GM23338 (cell line): ENCODE results near the gene SESN3. TPM values are rescaled to one million over a fixed set of nuclear protein-coding genes. Genes with fewer than 3 reads are reported as not detected.
"Not testable (repeated sequence)": the region's sequence is repeated elsewhere in the genome, so short reads cannot be mapped to it uniquely, and the experiment has no call there.

Experiments
- ATAC-seq: fragments of 200-7000 bp; cut with Tn5 transposase; 3 replicates; pipeline ENCODE4 v1.9.1; 2020
- DNase-seq: peaks from one replicate; pipeline ENCODE4 v3.0.0-alpha.2; 2015; ENCODE audit warnings: low spot score
- H2AFZ ChIP-seq: fragments of 200-600 bp; sonication (generic); 2 replicates; pipeline ENCODE4 v1.8.0; 2016; ENCODE audit warnings: antibody characterized with exemption, mild to moderate bottlenecking, moderate library complexity
- H3F3A ChIP-seq: fragments of 200-600 bp; sonication (generic); replicated peaks from 2 replicates; pipeline ENCODE4 v1.8.0; 2017; ENCODE audit warnings: antibody characterized with exemption, mixed run types, low read depth
- H3K27ac ChIP-seq: fragments of 200-600 bp; sonication (generic); 2 replicates; pipeline ENCODE4 v1.6.1; 2016; ENCODE audit warnings: low read depth
- H3K27me3 ChIP-seq: fragments of 200-600 bp; sonication (generic); 2 replicates; pipeline ENCODE4 v1.8.0; 2016; ENCODE audit warnings: mild to moderate bottlenecking, mixed run types, moderate library complexity; ENCODE audit not compliant: insufficient read depth
- H3K36me3 ChIP-seq: fragments of 200-600 bp; sonication (generic); 2 replicates; pipeline ENCODE4 v1.8.0; 2016; ENCODE audit warnings: mild to moderate bottlenecking; ENCODE audit not compliant: insufficient read depth
- H3K4me1 ChIP-seq: fragments of 200-600 bp; sonication (generic); 2 replicates; pipeline ENCODE4 v1.8.0; 2016; ENCODE audit warnings: mild to moderate bottlenecking, moderate library complexity; ENCODE audit not compliant: insufficient read depth
- H3K4me2 ChIP-seq: fragments of 200-600 bp; sonication (generic); 2 replicates; pipeline ENCODE4 v1.7.1; 2017; ENCODE audit warnings: mixed run types
- H3K4me3 ChIP-seq: fragments of 200-600 bp; sonication (generic); 2 replicates; pipeline ENCODE4 v1.6.1; 2016; ENCODE audit warnings: mixed run types
- H3K79me2 ChIP-seq: fragments of 200-600 bp; sonication (generic); replicated peaks from 2 replicates; pipeline ENCODE4 v1.8.0; 2017; ENCODE audit warnings: mild to moderate bottlenecking; ENCODE audit not compliant: insufficient read depth
- H3K9me2 ChIP-seq: fragments of 200-600 bp; sonication (generic); 2 replicates; pipeline ENCODE4 v1.8.0; 2017; ENCODE audit not compliant: insufficient read depth
- H4K20me1 ChIP-seq: fragments of 200-600 bp; sonication (generic); replicated peaks from 2 replicates; pipeline ENCODE4 v1.8.0; 2017; ENCODE audit warnings: mild to moderate bottlenecking; ENCODE audit not compliant: insufficient read depth
- H3K27ac Mint-ChIP-seq: 2 replicates; pipeline ENCODE4 v1.8.0; 2020; ENCODE audit warnings: inconsistent platforms, mild to moderate bottlenecking, moderate library complexity, mixed read lengths
- H3K27me3 Mint-ChIP-seq: 3 replicates; pipeline ENCODE4 v1.8.0; 2022; ENCODE audit warnings: low read depth, mild to moderate bottlenecking, moderate library complexity, mixed read lengths, inconsistent platforms; ENCODE audit not compliant: insufficient read depth, poor library complexity
- H3K36me3 Mint-ChIP-seq: 3 replicates; pipeline ENCODE4 v1.8.0; 2021; ENCODE audit warnings: low read depth, mild to moderate bottlenecking, inconsistent platforms, moderate library complexity, mixed read lengths
- H3K4me1 Mint-ChIP-seq: 3 replicates; pipeline ENCODE4 v1.8.0; 2020; ENCODE audit warnings: mild to moderate bottlenecking, inconsistent platforms, mixed read lengths
- H3K4me3 Mint-ChIP-seq: 3 replicates; pipeline ENCODE4 v1.8.0; 2021; ENCODE audit warnings: moderate library complexity, mild to moderate bottlenecking, inconsistent platforms, mixed read lengths
- H3K9me3 Mint-ChIP-seq: 3 replicates; pipeline ENCODE4 v1.8.0; 2020; ENCODE audit warnings: moderate library complexity, mild to moderate bottlenecking, inconsistent platforms, mixed read lengths
- CREB1 ChIP-seq: fragments of 250-450 bp; sonication (Bioruptor Pico); IDR thresholded peaks from 2 replicates; pipeline ENCODE4 v1.5.0; 2020; ENCODE audit warnings: low read depth, mild to moderate bottlenecking, moderate library complexity
- EZH2 ChIP-seq: fragments of 200-600 bp; sonication (generic); IDR thresholded peaks from one replicate; pipeline ENCODE4 v1.8.0; 2017; ENCODE audit warnings: antibody characterized with exemption, mild to moderate bottlenecking, low read depth; ENCODE audit not compliant: unreplicated experiment
- POLR2AphosphoS5 ChIP-seq: IDR thresholded peaks from 2 replicates; pipeline ENCODE4 v1.6.1; 2016; ENCODE audit warnings: antibody characterized with exemption, low read depth
- ZNF331 ChIP-seq: fragments of 250-450 bp; sonication (Bioruptor Pico); IDR thresholded peaks from 2 replicates; pipeline ENCODE4 v1.5.0; 2020; ENCODE audit warnings: low read depth, mild to moderate bottlenecking, moderate library complexity
- polyA plus RNA-seq: library from polyadenylated mRNA; unstranded; fragments of >200 nt; fragmentation: Nextera tagmentation; extraction: Ambion mirVana; gene quantifications from 2 replicates; pipeline ENCODE4 v1.2.1, GENCODE V29; 2016
- total RNA-seq: library from RNA; depleted of rRNA; stranded (reverse); fragments of >200 nt; shearing (Covaris generic); gene quantifications from 2 replicates; pipeline ENCODE4 v1.2.3, GENCODE V29; 2014
- TF ChIP-seq, protein P1 (sequence below): fragments of 250-450 bp; sonication (Bioruptor Pico); IDR thresholded peaks from 2 replicates; pipeline ENCODE4 v1.5.0; 2020; ENCODE audit warnings: mild to moderate bottlenecking, moderate library complexity
- TF ChIP-seq, protein P2 (sequence below): IDR thresholded peaks from 2 replicates; pipeline ENCODE4 v1.6.1; 2016; ENCODE audit warnings: antibody characterized with exemption

The SESN3 gene
- total and polyA plus RNA-seq, 2 experiments from 2014 or later, result 5.5 to 30.5 TPM

DNA sequence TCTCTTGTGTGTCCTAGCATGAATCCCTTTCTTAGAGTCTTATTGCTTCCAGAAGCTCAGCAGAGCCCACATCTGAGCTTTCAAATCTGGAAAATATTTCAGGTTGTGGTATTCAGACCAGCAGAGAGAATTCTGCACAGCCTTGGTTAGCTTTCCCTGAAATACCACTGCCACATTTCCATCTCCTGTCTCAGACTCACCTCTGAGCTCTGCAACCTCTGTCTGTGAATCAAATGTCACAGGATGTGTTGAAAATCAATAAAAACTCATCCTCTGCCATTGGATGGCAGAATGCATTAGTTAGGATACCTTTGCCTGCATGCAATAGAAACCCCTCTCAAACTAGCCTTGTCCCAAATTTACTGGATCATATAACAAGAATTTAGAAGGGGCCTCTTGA is 93.7 kb downstream of the SESN3 start (continued):
- TF ChIP-seq, protein P1, sequence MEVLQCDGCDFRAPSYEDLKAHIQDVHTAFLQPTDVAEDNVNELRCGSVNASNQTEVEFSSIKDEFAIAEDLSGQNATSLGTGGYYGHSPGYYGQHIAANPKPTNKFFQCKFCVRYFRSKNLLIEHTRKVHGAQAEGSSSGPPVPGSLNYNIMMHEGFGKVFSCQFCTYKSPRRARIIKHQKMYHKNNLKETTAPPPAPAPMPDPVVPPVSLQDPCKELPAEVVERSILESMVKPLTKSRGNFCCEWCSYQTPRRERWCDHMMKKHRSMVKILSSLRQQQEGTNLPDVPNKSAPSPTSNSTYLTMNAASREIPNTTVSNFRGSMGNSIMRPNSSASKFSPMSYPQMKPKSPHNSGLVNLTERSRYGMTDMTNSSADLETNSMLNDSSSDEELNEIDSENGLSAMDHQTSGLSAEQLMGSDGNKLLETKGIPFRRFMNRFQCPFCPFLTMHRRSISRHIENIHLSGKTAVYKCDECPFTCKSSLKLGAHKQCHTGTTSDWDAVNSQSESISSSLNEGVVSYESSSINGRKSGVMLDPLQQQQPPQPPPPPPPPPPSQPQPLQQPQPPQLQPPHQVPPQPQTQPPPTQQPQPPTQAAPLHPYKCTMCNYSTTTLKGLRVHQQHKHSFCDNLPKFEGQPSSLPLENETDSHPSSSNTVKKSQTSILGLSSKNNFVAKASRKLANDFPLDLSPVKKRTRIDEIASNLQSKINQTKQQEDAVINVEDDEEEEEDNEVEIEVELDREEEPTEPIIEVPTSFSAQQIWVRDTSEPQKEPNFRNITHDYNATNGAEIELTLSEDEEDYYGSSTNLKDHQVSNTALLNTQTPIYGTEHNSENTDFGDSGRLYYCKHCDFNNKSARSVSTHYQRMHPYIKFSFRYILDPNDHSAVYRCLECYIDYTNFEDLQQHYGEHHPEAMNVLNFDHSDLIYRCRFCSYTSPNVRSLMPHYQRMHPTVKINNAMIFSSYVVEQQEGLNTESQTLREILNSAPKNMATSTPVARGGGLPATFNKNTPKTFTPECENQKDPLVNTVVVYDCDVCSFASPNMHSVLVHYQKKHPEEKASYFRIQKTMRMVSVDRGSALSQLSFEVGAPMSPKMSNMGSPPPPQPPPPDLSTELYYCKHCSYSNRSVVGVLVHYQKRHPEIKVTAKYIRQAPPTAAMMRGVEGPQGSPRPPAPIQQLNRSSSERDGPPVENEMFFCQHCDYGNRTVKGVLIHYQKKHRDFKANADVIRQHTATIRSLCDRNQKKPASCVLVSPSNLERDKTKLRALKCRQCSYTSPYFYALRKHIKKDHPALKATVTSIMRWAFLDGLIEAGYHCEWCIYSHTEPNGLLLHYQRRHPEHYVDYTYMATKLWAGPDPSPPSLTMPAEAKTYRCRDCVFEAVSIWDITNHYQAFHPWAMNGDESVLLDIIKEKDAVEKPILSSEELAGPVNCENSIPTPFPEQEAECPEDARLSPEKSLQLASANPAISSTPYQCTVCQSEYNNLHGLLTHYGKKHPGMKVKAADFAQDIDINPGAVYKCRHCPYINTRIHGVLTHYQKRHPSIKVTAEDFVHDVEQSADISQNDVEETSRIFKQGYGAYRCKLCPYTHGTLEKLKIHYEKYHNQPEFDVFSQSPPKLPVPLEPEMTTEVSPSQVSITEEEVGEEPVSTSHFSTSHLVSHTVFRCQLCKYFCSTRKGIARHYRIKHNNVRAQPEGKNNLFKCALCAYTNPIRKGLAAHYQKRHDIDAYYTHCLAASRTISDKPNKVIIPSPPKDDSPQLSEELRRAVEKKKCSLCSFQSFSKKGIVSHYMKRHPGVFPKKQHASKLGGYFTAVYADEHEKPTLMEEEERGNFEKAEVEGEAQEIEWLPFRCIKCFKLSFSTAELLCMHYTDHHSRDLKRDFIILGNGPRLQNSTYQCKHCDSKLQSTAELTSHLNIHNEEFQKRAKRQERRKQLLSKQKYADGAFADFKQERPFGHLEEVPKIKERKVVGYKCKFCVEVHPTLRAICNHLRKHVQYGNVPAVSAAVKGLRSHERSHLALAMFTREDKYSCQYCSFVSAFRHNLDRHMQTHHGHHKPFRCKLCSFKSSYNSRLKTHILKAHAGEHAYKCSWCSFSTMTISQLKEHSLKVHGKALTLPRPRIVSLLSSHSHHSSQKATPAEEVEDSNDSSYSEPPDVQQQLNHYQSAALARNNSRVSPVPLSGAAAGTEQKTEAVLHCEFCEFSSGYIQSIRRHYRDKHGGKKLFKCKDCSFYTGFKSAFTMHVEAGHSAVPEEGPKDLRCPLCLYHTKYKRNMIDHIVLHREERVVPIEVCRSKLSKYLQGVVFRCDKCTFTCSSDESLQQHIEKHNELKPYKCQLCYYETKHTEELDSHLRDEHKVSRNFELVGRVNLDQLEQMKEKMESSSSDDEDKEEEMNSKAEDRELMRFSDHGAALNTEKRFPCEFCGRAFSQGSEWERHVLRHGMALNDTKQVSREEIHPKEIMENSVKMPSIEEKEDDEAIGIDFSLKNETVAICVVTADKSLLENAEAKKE, result no peak
- TF ChIP-seq POLR2AphosphoS5, result no peak
- TF ChIP-seq CREB1 (CRISPR knock-in tag), result no peak
- TF ChIP-seq, protein P2, sequence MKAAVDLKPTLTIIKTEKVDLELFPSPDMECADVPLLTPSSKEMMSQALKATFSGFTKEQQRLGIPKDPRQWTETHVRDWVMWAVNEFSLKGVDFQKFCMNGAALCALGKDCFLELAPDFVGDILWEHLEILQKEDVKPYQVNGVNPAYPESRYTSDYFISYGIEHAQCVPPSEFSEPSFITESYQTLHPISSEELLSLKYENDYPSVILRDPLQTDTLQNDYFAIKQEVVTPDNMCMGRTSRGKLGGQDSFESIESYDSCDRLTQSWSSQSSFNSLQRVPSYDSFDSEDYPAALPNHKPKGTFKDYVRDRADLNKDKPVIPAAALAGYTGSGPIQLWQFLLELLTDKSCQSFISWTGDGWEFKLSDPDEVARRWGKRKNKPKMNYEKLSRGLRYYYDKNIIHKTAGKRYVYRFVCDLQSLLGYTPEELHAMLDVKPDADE, result no peak
- TF ChIP-seq EZH2, result no peak
- no peak for TF ChIP-seq ZNF331 (CRISPR knock-in tag)

- H4K20me1 ChIP-seq, H3K9me3 Mint-ChIP-seq, H3K4me1 ChIP-seq, H3K79me2 ChIP-seq, H3K36me3 ChIP-seq, H3K27me3 ChIP-seq, DNase-seq, H3K36me3 Mint-ChIP-seq, H3K4me1 Mint-ChIP-seq, H3K27me3 Mint-ChIP-seq, H3K4me3 ChIP-seq, H3K9me2 ChIP-seq, ATAC-seq, H3K4me2 ChIP-seq, H3K27ac Mint-ChIP-seq, H2AFZ ChIP-seq, H3F3A ChIP-seq, H3K4me3 Mint-ChIP-seq, H3K27ac ChIP-seq: not testable (repeated sequence)
Observed at GRCh38 chr11:95136747-95137146, 94.3 kb downstream of the SESN3 start.
